Left ventricle myocardium inferior (tissue), 1 donor: ENCODE measurements around the gene RAB11FIP4. TPM values are rescaled to one million over a fixed set of nuclear protein-coding genes. Genes with fewer than 3 reads are reported as not detected.
A peak's percentile ranks its signal among the peaks of the same experiment; 100 is the strongest.

Experiments used
- DNase-seq: peaks from one replicate; pipeline ENCODE4 v3.0.0-alpha.2; 2020
- H3K27ac ChIP-seq: fragments of 200-600 bp; replicated peaks from 2 replicates; pipeline ENCODE4 v1.8.0; 2021
- H3K27me3 ChIP-seq: fragments of 200-600 bp; 2 replicates; pipeline ENCODE4 v1.8.0; 2021; ENCODE audit warnings: low read depth
- H3K36me3 ChIP-seq: fragments of 200-600 bp; 2 replicates; pipeline ENCODE4 v1.8.0; 2021
- H3K4me1 ChIP-seq: fragments of 200-600 bp; 2 replicates; pipeline ENCODE4 v1.8.0; 2021
- H3K4me3 ChIP-seq: fragments of 200-600 bp; 2 replicates; pipeline ENCODE4 v1.8.0; 2021; ENCODE audit warnings: mild to moderate bottlenecking, moderate library complexity
- H3K9me3 ChIP-seq: fragments of 200-600 bp; replicated peaks from 2 replicates; pipeline ENCODE4 v1.8.0; 2021
- intact Hi-C: fragments of 100-400 bp; cut with micrococcal nuclease; formaldehyde crosslinking; loops from one replicate; pipeline ENCODE4 v1.11.0; 2022
- total RNA-seq: library from RNA; stranded (reverse); fragmentation: NEBNext Ultra II Directional; extraction: Animal tissue kit (Norgen Biotek cat#: 25700); gene quantifications from one replicate; pipeline ENCODE4 v1.2.1, GENCODE V29; 2021
- TF ChIP-seq, protein P1 (sequence below): fragments of 200-600 bp; IDR thresholded peaks from 2 replicates; pipeline ENCODE4 v1.8.0; 2021; ENCODE audit warnings: antibody characterized with exemption, mild to moderate bottlenecking, borderline replicate concordance
- donor health status: DM: no; HTN: yes; CAD: no; lungs with severe emphysema.

RAB11FIP4 gene
- total RNA-seq, 1 donor from 2014 or later = 8.3 TPM

DNA sequence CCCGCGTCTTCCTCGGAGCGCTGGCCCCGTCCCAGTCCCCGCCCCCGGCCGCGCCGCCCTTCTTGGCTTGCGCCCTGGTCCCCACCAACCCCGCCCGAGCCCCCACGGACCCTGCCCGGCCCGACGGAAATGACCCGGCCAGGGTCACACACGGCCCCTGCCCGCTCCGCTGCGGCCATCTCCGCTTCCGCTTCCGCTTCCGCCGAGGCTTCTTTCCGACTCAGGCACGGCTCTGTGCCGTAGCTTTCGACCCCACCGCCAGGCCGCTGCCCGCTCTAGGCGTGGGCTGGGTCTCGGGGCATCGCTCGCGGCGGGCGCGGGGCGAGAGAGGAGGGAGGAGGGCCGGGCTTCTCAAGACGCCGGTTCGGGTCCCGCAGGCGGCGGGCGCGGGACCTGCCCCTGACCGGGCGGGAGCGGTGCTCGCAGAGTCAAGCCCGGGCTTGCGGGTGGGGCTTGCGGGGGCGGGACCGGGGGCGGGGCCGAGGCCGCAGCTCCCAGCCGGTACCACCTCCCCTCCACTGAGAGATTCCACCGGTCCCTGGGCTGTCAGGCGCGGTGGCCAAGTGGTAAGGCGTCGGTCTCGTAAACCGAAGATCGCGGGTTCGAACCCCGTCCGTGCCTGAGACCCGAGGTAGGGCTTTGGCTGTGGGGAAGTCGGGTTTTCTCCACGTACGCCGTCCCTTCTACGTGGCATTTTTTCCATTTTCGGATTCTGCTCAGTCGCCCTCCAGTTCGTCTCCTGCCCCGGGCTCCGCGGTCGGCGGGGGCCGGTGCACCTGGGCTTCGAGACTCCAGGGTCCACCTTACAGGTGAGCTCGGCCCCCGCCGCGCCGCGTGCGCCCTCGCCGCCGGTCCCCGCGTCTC is 158.3 kb downstream of the RAB11FIP4 start:
- TF ChIP-seq, protein P1, sequence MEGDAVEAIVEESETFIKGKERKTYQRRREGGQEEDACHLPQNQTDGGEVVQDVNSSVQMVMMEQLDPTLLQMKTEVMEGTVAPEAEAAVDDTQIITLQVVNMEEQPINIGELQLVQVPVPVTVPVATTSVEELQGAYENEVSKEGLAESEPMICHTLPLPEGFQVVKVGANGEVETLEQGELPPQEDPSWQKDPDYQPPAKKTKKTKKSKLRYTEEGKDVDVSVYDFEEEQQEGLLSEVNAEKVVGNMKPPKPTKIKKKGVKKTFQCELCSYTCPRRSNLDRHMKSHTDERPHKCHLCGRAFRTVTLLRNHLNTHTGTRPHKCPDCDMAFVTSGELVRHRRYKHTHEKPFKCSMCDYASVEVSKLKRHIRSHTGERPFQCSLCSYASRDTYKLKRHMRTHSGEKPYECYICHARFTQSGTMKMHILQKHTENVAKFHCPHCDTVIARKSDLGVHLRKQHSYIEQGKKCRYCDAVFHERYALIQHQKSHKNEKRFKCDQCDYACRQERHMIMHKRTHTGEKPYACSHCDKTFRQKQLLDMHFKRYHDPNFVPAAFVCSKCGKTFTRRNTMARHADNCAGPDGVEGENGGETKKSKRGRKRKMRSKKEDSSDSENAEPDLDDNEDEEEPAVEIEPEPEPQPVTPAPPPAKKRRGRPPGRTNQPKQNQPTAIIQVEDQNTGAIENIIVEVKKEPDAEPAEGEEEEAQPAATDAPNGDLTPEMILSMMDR = no peak
- no peaks in the 10 kb centered on the region for H3K9me3 ChIP-seq
- H3K36me3 ChIP-seq = no peaks in the 10 kb centered on the region
- intact Hi-C loops = no loop called here
- H3K27ac ChIP-seq = peak overlapping the region; percentile 96
- H3K27me3 ChIP-seq = no peaks in the 10 kb centered on the region
- H3K4me1 ChIP-seq = peaks cover 22% of the 10 kb centered on the region
- peak; percentile 91 for DNase-seq
- H3K4me3 ChIP-seq = peak overlapping the region; percentile 79

DNA sequence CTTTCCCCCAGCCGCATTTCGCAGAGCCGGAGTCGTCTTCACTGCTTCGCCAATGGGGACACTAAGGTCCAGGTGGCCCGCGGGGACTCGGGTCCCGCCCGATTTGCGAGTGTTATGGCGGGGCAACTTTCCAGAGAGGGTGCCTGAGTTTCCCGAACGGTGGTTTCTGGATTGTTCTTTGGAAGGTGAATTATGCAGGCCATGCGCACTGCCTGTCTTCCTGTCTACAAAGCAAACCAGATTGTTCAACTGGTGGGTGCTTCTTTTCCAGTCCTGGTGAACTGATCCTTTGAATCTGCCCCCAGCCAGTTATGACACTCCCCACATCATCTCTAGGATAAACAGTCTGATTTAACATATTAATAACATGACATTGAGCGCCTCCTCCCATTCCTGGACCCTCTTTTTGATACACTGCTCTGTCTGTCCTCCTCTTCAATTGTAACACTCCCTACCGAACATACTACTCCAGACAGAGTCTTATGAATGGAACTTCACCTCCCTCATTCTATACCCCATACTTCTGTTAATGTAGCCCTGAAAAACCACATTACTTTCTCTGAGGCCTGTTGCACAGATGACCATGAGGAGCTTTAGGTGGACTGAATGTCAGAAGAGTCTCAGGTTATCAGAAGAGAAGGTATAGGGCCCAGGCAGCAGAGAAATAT is 159.0 kb downstream of the RAB11FIP4 start:
- DNase-seq = no peak
- no peaks in the 10 kb centered on the region for H3K27me3 ChIP-seq
- intact Hi-C loops = no loop called here
- peak overlapping the region; percentile 96 for H3K27ac ChIP-seq
- TF ChIP-seq, protein P1 = no peak
- peak overlapping the region; percentile 79 for H3K4me3 ChIP-seq
- H3K9me3 ChIP-seq = no peaks in the 10 kb centered on the region
- peaks cover 22% of the 10 kb centered on the region for H3K4me1 ChIP-seq
- H3K36me3 ChIP-seq = no peaks in the 10 kb centered on the region

DNA sequence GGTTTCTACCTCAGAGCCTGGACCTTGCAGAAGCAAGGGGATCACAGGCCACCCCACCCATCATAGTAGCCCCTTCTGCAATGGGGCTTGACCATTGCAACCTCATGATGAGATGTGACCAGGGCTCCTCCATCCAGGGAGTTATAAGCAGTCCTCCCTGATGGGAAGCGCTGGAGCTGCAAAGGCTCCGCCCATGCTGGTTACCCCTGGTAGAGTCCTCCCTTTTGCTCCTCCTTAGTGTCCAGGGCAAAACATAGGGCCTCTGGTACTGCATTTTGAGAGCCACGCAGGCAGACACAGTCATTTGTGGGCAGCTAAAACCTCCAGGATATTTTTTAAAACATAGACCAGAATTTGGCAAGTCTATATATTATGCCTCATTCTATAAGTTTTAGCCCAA is 161.1 kb downstream of the RAB11FIP4 start:
- intact Hi-C loops = no loop called here
- DNase-seq = no peak
- TF ChIP-seq, protein P1 = no peak

DNA sequence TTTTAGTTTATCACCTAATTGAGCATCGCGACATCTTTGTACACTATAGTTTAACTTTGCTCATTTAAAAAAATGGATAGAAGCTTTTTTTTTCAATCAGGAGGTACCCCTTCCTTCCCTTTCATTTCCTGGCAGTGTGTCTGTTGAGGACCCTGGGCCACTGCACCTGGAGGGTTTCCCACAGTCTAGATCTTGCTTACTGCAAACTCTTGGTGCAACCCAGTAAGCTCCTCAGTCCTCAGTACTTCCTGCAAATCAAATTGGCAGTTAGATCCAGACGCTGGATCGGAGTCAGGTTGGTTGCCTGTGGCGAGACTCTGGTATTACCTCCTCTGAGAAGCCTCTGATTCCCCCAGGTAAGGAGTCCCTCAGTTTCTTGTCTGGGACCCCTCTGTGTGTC is 162.0 kb downstream of the RAB11FIP4 start:
- TF ChIP-seq, protein P1 = no peak
- Histone ChIP-seq H3K27me3 (no peaks in the 10 kb centered on the region), H3K27ac (no peak overlapping the region), H3K4me1 (peaks cover 23% of the 10 kb centered on the region), H3K4me3 (no peak overlapping the region), H3K36me3 (no peaks in the 10 kb centered on the region), H3K9me3 (no peaks in the 10 kb centered on the region)
- no peak for DNase-seq
- intact Hi-C loops = no loop called here

More for the DNA sequence above, 161.1 kb downstream of the RAB11FIP4 start:
- no peaks in the 10 kb centered on the region for H3K36me3 ChIP-seq
- H3K4me3 ChIP-seq = no peak overlapping the region
- no peaks in the 10 kb centered on the region for H3K9me3 ChIP-seq
- no peaks in the 10 kb centered on the region for H3K27me3 ChIP-seq
- peaks cover 22% of the 10 kb centered on the region for H3K4me1 ChIP-seq
- no peak overlapping the region for H3K27ac ChIP-seq

DNA sequence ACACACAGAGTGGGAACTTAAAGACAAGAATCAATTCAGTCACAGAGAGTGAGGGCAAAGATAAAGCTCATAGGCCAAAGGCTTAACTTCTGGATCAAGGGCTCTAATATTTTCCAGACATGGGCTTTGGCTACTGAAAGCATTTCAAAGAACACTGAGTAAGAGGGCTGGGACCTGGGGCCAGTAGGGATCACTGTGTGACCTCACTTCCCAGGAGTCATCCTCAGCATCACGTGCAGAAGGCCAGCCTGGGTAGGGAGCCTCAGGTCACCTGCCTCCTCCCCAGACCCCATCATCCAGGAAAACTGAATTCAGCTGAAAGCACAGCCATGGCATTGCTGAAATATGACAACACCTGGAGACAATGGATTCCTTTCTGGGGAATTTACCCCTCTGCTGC is 163.5 kb downstream of the RAB11FIP4 start:
- Histone ChIP-seq H3K36me3 (no peaks in the 10 kb centered on the region), H3K4me3 (no peak overlapping the region), H3K27me3 (no peaks in the 10 kb centered on the region), H3K4me1 (peaks cover 23% of the 10 kb centered on the region), H3K9me3 (no peaks in the 10 kb centered on the region), H3K27ac (no peak overlapping the region)
- TF ChIP-seq, protein P1 = no peak
- no peak for DNase-seq
- intact Hi-C loops = loop anchor here (5.0 kb wide), 1 partner anchor 287 kb away; no protein-coding TSS in a partner anchor
